IPS-NIHi7 (cell line): ENCODE results near the gene KCNJ12.
A peak's percentile ranks its signal among the peaks of the same experiment; 100 is the strongest.
"Not testable (repeated sequence)": the region's sequence is repeated elsewhere in the genome, so short reads cannot be mapped to it uniquely, and the experiment has no call there.

Source experiments
- DNase-seq: peaks from one replicate; pipeline ENCODE4 v3.0.0; 2012; ENCODE audit warnings: mixed read lengths; ENCODE audit errors: extremely low spot score

Gene KCNJ12

GRCh38 chr17:21376081-21376758 lies at the start of gene KCNJ12:
Gene KCNJ12, plus strand, starts transcription at chr17:21376357. Its CDS starts 38,986 bp downstream, at chr17:21415343.
- peak; percentile 67 for DNase-seq

GRCh38 chr17:21327921-21328320 lies 48.2 kb upstream of the KCNJ12 start:
- not testable (repeated sequence) for DNase-seq

GRCh38 chr17:21328778-21329177 lies 47.4 kb upstream of the KCNJ12 start:
- not testable (repeated sequence) for DNase-seq

GRCh38 chr17:21330436-21331160 lies 45.6 kb upstream of the KCNJ12 start:
- no peak for DNase-seq

GRCh38 chr17:21336541-21337294 lies 39.4 kb upstream of the KCNJ12 start:
- DNase-seq: not testable (repeated sequence)

GRCh38 chr17:21337981-21338625 lies 38.1 kb upstream of the KCNJ12 start:
- not testable (repeated sequence) for DNase-seq

- no peak for DNase-seq
Observed at GRCh38 chr17:21339011-21339410, 37.1 kb upstream of the KCNJ12 start.

- not testable (repeated sequence) for DNase-seq
Observed at GRCh38 chr17:21339571-21339970, 36.6 kb upstream of the KCNJ12 start.

GRCh38 chr17:21340407-21340806 lies 35.8 kb upstream of the KCNJ12 start:
- not testable (repeated sequence) for DNase-seq

- not testable (repeated sequence) for DNase-seq
Observed at GRCh38 chr17:21341279-21341678, 34.9 kb upstream of the KCNJ12 start.

GRCh38 chr17:21341925-21342540 lies 34.1 kb upstream of the KCNJ12 start:
- DNase-seq: not testable (repeated sequence)

- DNase-seq: not testable (repeated sequence)
Observed at GRCh38 chr17:21343061-21343949, 32.9 kb upstream of the KCNJ12 start.

- not testable (repeated sequence) for DNase-seq
Observed at GRCh38 chr17:21344801-21345200, 31.4 kb upstream of the KCNJ12 start.

GRCh38 chr17:21345236-21345635 lies 30.9 kb upstream of the KCNJ12 start:
- no peak for DNase-seq

GRCh38 chr17:21346107-21346506 lies 30.1 kb upstream of the KCNJ12 start:
- DNase-seq: not testable (repeated sequence)

- not testable (repeated sequence) for DNase-seq
Observed at GRCh38 chr17:21346651-21347250, 29.4 kb upstream of the KCNJ12 start.

GRCh38 chr17:21347660-21348059 lies 28.5 kb upstream of the KCNJ12 start:
- DNase-seq: not testable (repeated sequence)

GRCh38 chr17:21348081-21348925 lies 27.9 kb upstream of the KCNJ12 start:
- not testable (repeated sequence) for DNase-seq

GRCh38 chr17:21348926-21349261 lies 27.3 kb upstream of the KCNJ12 start:
- not testable (repeated sequence) for DNase-seq
